Naive thymus-derived CD4-positive, alpha-beta T cell (primary cell): ENCODE data around the gene PHACTR4. TPM values are rescaled to one million over a fixed set of nuclear protein-coding genes. Genes with fewer than 3 reads are reported as not detected.

ENCODE experiments used
- ATAC-seq: fragments of 150-1000 bp; cut with Tn5 transposase; 2 replicates; pipeline ENCODE4 v1.10.0; 2021; ENCODE audit warnings: mild to moderate bottlenecking, moderate library complexity
- CTCF ChIA-PET: fragments of 350-600 bp; sonication (Branson Sonifier 250); formaldehyde crosslinking; loops from one replicate; lab custom pipeline; 2021; ENCODE audit warnings: antibody characterized with exemption; lab: Charles Lee
- POLR2A ChIA-PET: fragments of 350-600 bp; sonication (Branson Sonifier 250); formaldehyde crosslinking; loops from one replicate; lab custom pipeline; 2021; ENCODE audit warnings: antibody characterized with exemption, inconsistent platforms; lab: Charles Lee
- DNase-seq, 9 donors: peaks; one replicate each; pipeline versions ENCODE4 v3.0.0 to v3.0.0-alpha.2; 2020 to 2022; ENCODE audit warnings: mixed read lengths in 1 of 9
- H3K27ac ChIP-seq: one replicate; pipeline ENCODE4 v1.7.0; 2013; ENCODE audit warnings: mild to moderate bottlenecking, low read depth, low read length, moderate library complexity
- H3K27me3 ChIP-seq, 2 donors: one replicate each; pipeline ENCODE4 v1.7.0; 2013; ENCODE audit warnings: low read length in 2 of 2, mild to moderate bottlenecking in 2 of 2, moderate library complexity in 2 of 2; ENCODE audit not compliant: control insufficient read depth in 2 of 2, insufficient read depth in 2 of 2
- H3K36me3 ChIP-seq, 3 experiments: 1 replicate in 2 of 3; 2 replicates in 1 of 3; pipeline ENCODE4 v1.7.0; 2013; ENCODE audit warnings: low read length in 3 of 3, mild to moderate bottlenecking in 3 of 3, moderate library complexity in 1 of 3; ENCODE audit not compliant: insufficient read depth in 3 of 3, control insufficient read depth in 2 of 3
- H3K4me1 ChIP-seq, 2 donors: one replicate each; pipeline ENCODE4 v1.7.0; 2013; ENCODE audit warnings: low read length in 2 of 2, mild to moderate bottlenecking in 2 of 2, moderate library complexity in 1 of 2; ENCODE audit not compliant: control insufficient read depth in 2 of 2, insufficient read depth in 2 of 2
- H3K4me3 ChIP-seq: 2 replicates; pipeline ENCODE4 v1.7.0; 2013; ENCODE audit warnings: mild to moderate bottlenecking, low read length
- H3K9me3 ChIP-seq, 3 experiments: 1 replicate in 2 of 3; 2 replicates in 1 of 3; pipeline ENCODE4 v1.7.0; 2013; ENCODE audit warnings: low read length in 3 of 3; ENCODE audit not compliant: control insufficient read depth in 2 of 3
- H3K27ac Mint-ChIP-seq, 9 donors: one replicate each; pipeline ENCODE4 v1.8.0; 2020 to 2022; ENCODE audit warnings: mixed read lengths in 9 of 9, mild to moderate bottlenecking in 8 of 9, moderate library complexity in 5 of 9, inconsistent platforms in 2 of 9
- H3K27me3 Mint-ChIP-seq, 5 donors: one replicate each; pipeline ENCODE4 v1.8.0; 2021 to 2022; ENCODE audit warnings: mixed read lengths in 5 of 5, mild to moderate bottlenecking in 1 of 5
- H3K36me3 Mint-ChIP-seq, 5 donors: one replicate each; pipeline ENCODE4 v1.8.0; 2020 to 2022; ENCODE audit warnings: mixed read lengths in 5 of 5, mild to moderate bottlenecking in 3 of 5, inconsistent platforms in 1 of 5
- H3K4me1 Mint-ChIP-seq, 7 donors: one replicate each; pipeline ENCODE4 v1.8.0; 2020 to 2022; ENCODE audit warnings: mixed read lengths in 7 of 7, mild to moderate bottlenecking in 3 of 7, inconsistent platforms in 1 of 7
- H3K4me3 Mint-ChIP-seq, 10 donors: one replicate each; pipeline ENCODE4 v1.8.0; 2020 to 2022; ENCODE audit warnings: mild to moderate bottlenecking in 10 of 10, mixed read lengths in 10 of 10, moderate library complexity in 6 of 10, inconsistent platforms in 2 of 10
- H3K9me3 Mint-ChIP-seq, 11 donors: one replicate each; pipeline ENCODE4 v1.8.0; 2020 to 2022; ENCODE audit warnings: mixed read lengths in 11 of 11, mild to moderate bottlenecking in 4 of 11, inconsistent platforms in 1 of 11, moderate library complexity in 1 of 11
- intact Hi-C, 2 donors: fragments of 100-400 bp; cut with micrococcal nuclease; formaldehyde crosslinking; loops; one replicate each; pipeline ENCODE4 v1.15.1; 2023
- polyA plus RNA-seq, 2 donors: library from polyadenylated mRNA; unstranded; fragments of 300-500 nt; fragmentation: Illumina TruSeq; gene quantifications; one replicate each; pipeline ENCODE4 v1.2.3, GENCODE V29; 2021
- total RNA-seq, 6 experiments: library from RNA in 5 of 6; stranded (reverse) in 5 of 6; gene quantifications; 1 replicate in 5 of 6; 2 replicates in 1 of 6; pipeline ENCODE4 v1.2.3 and lab custom pipeline; 2021 to 2026

The PHACTR4 gene
- total and polyA plus RNA-seq, 7 experiments from 2014 or later = 8.5 to 29.0 (median 23.0) TPM

DNA sequence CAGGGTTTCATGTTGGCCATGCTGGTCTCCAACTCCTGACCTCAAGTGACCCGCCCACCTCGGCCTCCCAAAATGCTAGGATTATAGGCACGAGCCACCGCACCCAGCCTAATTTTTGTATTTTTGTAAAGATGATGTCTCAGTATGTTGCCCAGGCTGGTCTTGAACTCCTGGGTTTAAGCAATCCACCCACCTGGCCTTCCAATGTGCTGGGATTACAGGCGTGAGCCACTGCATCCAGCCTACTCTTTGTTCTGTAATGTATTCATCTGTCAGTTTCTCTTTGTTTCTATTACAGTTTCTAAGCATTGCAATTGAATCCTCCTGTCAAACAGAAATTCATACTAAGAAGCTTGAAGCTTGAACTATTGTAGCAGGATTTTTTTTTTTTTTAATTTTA, 81.5 kb downstream of the PHACTR4 start:
- peaks cover 0 to 2% (median 0%) of the 10 kb centered on the region in 11 donors for H3K9me3 Mint-ChIP-seq
- ChIA-PET POLR2A (no interaction called here), CTCF (interaction anchor here (0.7 kb wide), 1 partner anchor 586 kb away, joined by 3 read pairs; no protein-coding TSS in a partner anchor)
- peaks cover 0 to 4% of the 10 kb centered on the region in 2 donors for H3K4me1 ChIP-seq
- H3K36me3 ChIP-seq = no peaks in the 10 kb centered on the region
- no peaks in the 10 kb centered on the region for H3K9me3 ChIP-seq
- H3K4me3 Mint-ChIP-seq = peak overlapping the region in 1 of 10 donors; percentile 62
- H3K36me3 Mint-ChIP-seq = peaks cover 0 to 9% (median 6%) of the 10 kb centered on the region in 5 donors
- no peak overlapping the region for H3K27ac ChIP-seq
- no peaks in the 10 kb centered on the region for H3K27me3 ChIP-seq
- no peak for ATAC-seq
- H3K4me1 Mint-ChIP-seq = peaks cover 12 to 50% (median 29%) of the 10 kb centered on the region in 7 donors
- no peak for DNase-seq
- no peak overlapping the region for H3K4me3 ChIP-seq
- H3K27ac Mint-ChIP-seq = peak overlapping the region in 3 of 9 donors; percentile 43 to 78 (median 62)
- no peaks in the 10 kb centered on the region for H3K27me3 Mint-ChIP-seq
- intact Hi-C loops = loop anchor here in 1 of 2 donors (2.0 to 5.0 kb wide), 2 partner anchors 54 to 204 kb away; no protein-coding TSS in a partner anchor

DNA sequence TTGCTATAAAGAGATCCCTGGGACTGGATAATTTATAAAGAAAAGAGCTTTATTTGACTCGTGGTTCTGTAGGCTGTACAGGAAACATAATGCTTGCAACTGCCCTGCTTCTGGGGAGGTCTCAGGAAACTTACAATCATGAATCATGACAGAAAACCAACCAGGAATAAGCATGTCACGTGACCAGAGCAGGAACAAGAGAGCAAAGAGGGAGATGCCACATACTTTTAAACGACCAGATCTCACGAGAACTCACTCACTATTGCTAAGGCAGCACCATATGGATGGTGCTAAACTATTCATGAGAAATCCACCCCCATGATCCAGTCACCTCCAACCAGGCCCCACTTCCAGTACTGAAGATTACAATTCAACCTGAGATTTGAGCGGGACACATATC, 86.5 kb downstream of the PHACTR4 start:
- H3K9me3 ChIP-seq = no peaks in the 10 kb centered on the region
- peaks cover 0 to 9% (median 0%) of the 10 kb centered on the region in 3 experiments for H3K36me3 ChIP-seq
- CTCF ChIA-PET = no interaction called here
- no peak overlapping the region for H3K4me3 ChIP-seq
- ATAC-seq (no peak), DNase-seq (no peak)
- intact Hi-C loops = no loop called here
- Mint-ChIP-seq H3K4me3 (peak overlapping the region in 1 of 10 donors; percentile 63), H3K4me1 (peaks cover 5 to 28% (median 16%) of the 10 kb centered on the region in 7 donors), H3K9me3 (no peaks in the 10 kb centered on the region), H3K36me3 (peaks cover 0 to 24% (median 9%) of the 10 kb centered on the region in 5 donors), H3K27me3 (no peaks in the 10 kb centered on the region), H3K27ac (peak overlapping the region in 5 of 9 donors; percentile 7 to 80 (median 40))
- H3K4me1 ChIP-seq = no peaks in the 10 kb centered on the region
- no peaks in the 10 kb centered on the region for H3K27me3 ChIP-seq
- no peak overlapping the region for H3K27ac ChIP-seq
- POLR2A ChIA-PET = interaction anchor here (0.6 kb wide), 1 partner anchor 123 kb away, joined by 3 read pairs; no protein-coding TSS in a partner anchor

DNA sequence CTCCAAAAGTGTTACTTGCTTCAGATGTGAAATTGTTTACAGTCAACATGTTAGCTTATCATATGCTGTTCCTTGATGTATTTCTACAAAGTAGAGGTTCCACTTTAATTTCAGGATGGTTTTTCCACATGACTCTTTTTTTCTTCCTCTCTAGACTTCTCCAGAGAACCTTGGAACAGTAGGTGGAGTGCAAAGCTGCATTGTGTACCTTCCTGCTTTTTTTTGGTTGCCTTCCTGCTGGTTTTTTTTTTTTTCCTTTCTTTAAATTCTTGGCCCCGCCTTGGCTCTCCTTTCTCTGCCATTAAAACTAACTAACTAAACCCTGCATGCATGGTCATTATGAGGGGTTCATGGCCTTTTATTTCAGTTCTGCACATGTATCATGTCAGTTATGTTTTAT, 88.1 kb downstream of the PHACTR4 start:
- intact Hi-C loops = no loop called here

GRCh38 chr1:28458237-28459228, 89.0 kb downstream of the PHACTR4 start:
- ChIA-PET CTCF (no interaction called here), POLR2A (interaction anchor here (0.8 kb wide), 1 partner anchor 38 kb away, joined by 3 read pairs; no protein-coding TSS in a partner anchor)
- Histone ChIP-seq H3K36me3 (peaks cover 0 to 9% (median 0%) of the 10 kb centered on the region in 3 experiments), H3K27me3 (no peaks in the 10 kb centered on the region), H3K4me1 (no peaks in the 10 kb centered on the region), H3K4me3 (no peak overlapping the region), H3K27ac (no peak overlapping the region), H3K9me3 (no peaks in the 10 kb centered on the region)
- Mint-ChIP-seq H3K9me3 (no peaks in the 10 kb centered on the region), H3K27me3 (no peaks in the 10 kb centered on the region), H3K4me3 (no peak overlapping the region), H3K27ac (peak overlapping the region in 2 of 9 donors; percentile 1 to 48), H3K4me1 (peaks cover 5 to 28% (median 11%) of the 10 kb centered on the region in 7 donors), H3K36me3 (peaks cover 0 to 27% (median 4%) of the 10 kb centered on the region in 5 donors)
- no peak for ATAC-seq
- intact Hi-C loops = no loop called here
- no peak for DNase-seq

More for the DNA sequence above, 88.1 kb downstream of the PHACTR4 start:
- Mint-ChIP-seq H3K4me1 (peaks cover 5 to 28% (median 16%) of the 10 kb centered on the region in 7 donors), H3K36me3 (peaks cover 0 to 26% (median 9%) of the 10 kb centered on the region in 5 donors), H3K27me3 (no peaks in the 10 kb centered on the region), H3K9me3 (no peaks in the 10 kb centered on the region), H3K27ac (peak overlapping the region in 1 of 9 donors; percentile 41), H3K4me3 (no peak overlapping the region)
- peaks cover 0 to 9% (median 0%) of the 10 kb centered on the region in 3 experiments for H3K36me3 ChIP-seq
- no peaks in the 10 kb centered on the region for H3K9me3 ChIP-seq
- H3K27me3 ChIP-seq = no peaks in the 10 kb centered on the region
- no peaks in the 10 kb centered on the region for H3K4me1 ChIP-seq
- ChIA-PET POLR2A (no interaction called here), CTCF (no interaction called here)
- H3K27ac ChIP-seq = no peak overlapping the region
- ATAC-seq = no peak
- H3K4me3 ChIP-seq = no peak overlapping the region
- DNase-seq = no peak

DNA sequence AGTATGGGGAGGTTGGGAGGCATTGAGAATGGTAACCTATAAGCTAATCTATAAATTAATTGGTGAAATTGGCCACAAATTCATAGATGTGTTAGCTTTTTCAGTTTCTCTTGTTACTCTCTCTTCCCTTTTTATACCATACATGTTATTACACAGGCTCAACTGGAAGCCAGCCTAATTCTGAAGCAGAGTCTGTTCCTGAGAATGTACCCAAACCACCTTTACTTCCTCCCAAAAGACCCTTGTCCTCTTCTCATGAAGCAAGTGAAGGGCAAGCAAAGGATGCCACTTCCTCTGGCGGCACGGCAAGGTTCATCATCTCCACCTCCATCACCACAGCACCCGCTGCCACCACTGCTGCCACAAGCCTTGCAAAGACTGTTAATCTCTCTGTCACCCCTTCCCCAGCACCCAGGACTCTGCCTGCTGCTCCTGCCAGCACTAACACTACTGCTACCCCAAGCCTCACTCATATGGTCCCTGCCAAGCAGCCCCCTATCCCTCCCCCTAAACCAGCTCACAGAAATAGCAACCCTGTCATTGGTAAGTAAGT, 96.8 kb downstream of the PHACTR4 start:
- intact Hi-C loops = no loop called here
- no peak overlapping the region for H3K4me3 Mint-ChIP-seq
- CTCF ChIA-PET = no interaction called here
- ATAC-seq (no peak), DNase-seq (no peak)
- H3K27ac Mint-ChIP-seq = no peak overlapping the region
- peaks cover 0 to 27% (median 0%) of the 10 kb centered on the region in 3 experiments for H3K36me3 ChIP-seq
- no peak overlapping the region for H3K27ac ChIP-seq
- no peaks in the 10 kb centered on the region for H3K9me3 Mint-ChIP-seq
- H3K4me3 ChIP-seq = no peak overlapping the region
- H3K4me1 ChIP-seq = no peaks in the 10 kb centered on the region
- H3K4me1 Mint-ChIP-seq = peaks cover 0 to 22% (median 0%) of the 10 kb centered on the region in 7 donors
- H3K9me3 ChIP-seq = no peaks in the 10 kb centered on the region
- POLR2A ChIA-PET = no interaction called here
- H3K36me3 Mint-ChIP-seq = peaks cover 5 to 23% (median 12%) of the 10 kb centered on the region in 5 donors
- H3K27me3 Mint-ChIP-seq = no peaks in the 10 kb centered on the region
- H3K27me3 ChIP-seq = no peaks in the 10 kb centered on the region

DNA sequence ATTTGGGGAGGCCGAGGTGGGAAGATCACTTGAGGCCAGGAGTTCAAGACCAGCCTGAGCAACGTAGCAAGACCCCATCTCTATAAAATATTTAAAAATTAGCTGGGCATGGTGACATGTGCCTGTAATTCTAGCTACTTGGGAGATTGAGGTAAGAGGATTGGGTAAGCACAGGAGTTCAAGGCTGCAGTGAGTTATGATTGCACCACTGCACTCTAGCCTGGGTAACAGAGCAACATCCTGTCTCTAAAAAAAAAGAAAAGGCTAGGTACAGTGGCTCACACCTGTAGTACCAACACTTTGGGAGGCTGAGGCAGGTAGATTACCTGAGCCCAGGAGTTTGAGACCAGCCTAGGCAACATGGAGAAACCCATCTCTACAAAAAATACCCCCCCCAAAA, 100.6 kb downstream of the PHACTR4 start:
- H3K27ac Mint-ChIP-seq = no peak overlapping the region
- H3K9me3 ChIP-seq = no peaks in the 10 kb centered on the region
- H3K36me3 Mint-ChIP-seq = peaks cover 9 to 34% (median 17%) of the 10 kb centered on the region in 5 donors
- no peak for ATAC-seq
- no peak overlapping the region for H3K27ac ChIP-seq
- ChIA-PET CTCF (no interaction called here), POLR2A (no interaction called here)
- no peaks in the 10 kb centered on the region for H3K9me3 Mint-ChIP-seq
- no peaks in the 10 kb centered on the region for H3K4me1 ChIP-seq
- intact Hi-C loops = loop anchor here in 1 of 2 donors (10.0 kb wide), 1 partner anchor 55 kb away; no protein-coding TSS in a partner anchor
- peaks cover 0 to 26% (median 0%) of the 10 kb centered on the region in 3 experiments for H3K36me3 ChIP-seq
- no peaks in the 10 kb centered on the region for H3K27me3 Mint-ChIP-seq
- no peak for DNase-seq
- H3K4me3 ChIP-seq = no peak overlapping the region
- H3K4me1 Mint-ChIP-seq = peaks cover 0 to 13% (median 0%) of the 10 kb centered on the region in 7 donors
- no peak overlapping the region for H3K4me3 Mint-ChIP-seq
- no peaks in the 10 kb centered on the region for H3K27me3 ChIP-seq
